HG03108 (cell line): Measurements from ENCODE around the gene ARHGEF39.
A peak's percentile ranks its signal among the peaks of the same experiment; 100 is the strongest.

Source experiments
- ATAC-seq: cut with Tn5 transposase; IDR thresholded peaks from one replicate; pipeline ENCODE4 v1.9.1; 2021; ENCODE audit warnings: moderate library complexity; ENCODE audit not compliant: unreplicated experiment

ARHGEF39 gene

GRCh38 chr9:35664531-35665470, at the start of gene ARHGEF39:
Gene ARHGEF39, minus strand, starts transcription at chr9:35665195. Its CDS starts 26 bp downstream, at chr9:35665169.
- ATAC-seq, result peak; percentile 72

GRCh38 chr9:35714123-35714522, 49.1 kb upstream of the ARHGEF39 start:
- ATAC-seq, result no peak

- no peak for ATAC-seq
These were observed 48.6 kb upstream of the ARHGEF39 start for GRCh38 chr9:35713578-35713977.

GRCh38 chr9:35712762-35713400, 47.9 kb upstream of the ARHGEF39 start:
- ATAC-seq, result no peak

- no peak for ATAC-seq
These were observed 46.8 kb upstream of the ARHGEF39 start for GRCh38 chr9:35711501-35712428.

- ATAC-seq, result no peak
These were observed 46.0 kb upstream of the ARHGEF39 start for GRCh38 chr9:35710818-35711500.

GRCh38 chr9:35708146-35708545, 43.2 kb upstream of the ARHGEF39 start:
- ATAC-seq, result no peak

- ATAC-seq, result no peak
These were observed 42.0 kb upstream of the ARHGEF39 start for GRCh38 chr9:35706951-35707350.

GRCh38 chr9:35705836-35706430, 40.9 kb upstream of the ARHGEF39 start:
- no peak for ATAC-seq

GRCh38 chr9:35705372-35705771, 40.4 kb upstream of the ARHGEF39 start:
- ATAC-seq, result no peak

- ATAC-seq, result no peak
These were observed 39.1 kb upstream of the ARHGEF39 start for GRCh38 chr9:35703906-35704672.

GRCh38 chr9:35702696-35703095, 37.7 kb upstream of the ARHGEF39 start:
- no peak for ATAC-seq

- no peak for ATAC-seq
These were observed 35.9 kb upstream of the ARHGEF39 start for GRCh38 chr9:35700942-35701341.

GRCh38 chr9:35700031-35700430, 35.0 kb upstream of the ARHGEF39 start:
- no peak for ATAC-seq

GRCh38 chr9:35698231-35698630, 33.2 kb upstream of the ARHGEF39 start:
- ATAC-seq, result no peak

- no peak for ATAC-seq
These were observed 32.5 kb upstream of the ARHGEF39 start for GRCh38 chr9:35697486-35697885.

- peak; percentile 85 for ATAC-seq
These were observed 31.7 kb upstream of the ARHGEF39 start for GRCh38 chr9:35696520-35697215.

- ATAC-seq, result no peak
These were observed 31.0 kb upstream of the ARHGEF39 start for GRCh38 chr9:35695943-35696401.
